Endothelial cell of umbilical vein (primary cell): Measurements from ENCODE around the gene LCMT1. TPM values are rescaled to one million over a fixed set of nuclear protein-coding genes. Genes with fewer than 3 reads are reported as not detected.

Experiments used
- BruUV-seq: library from RNA; stranded (reverse); fragments of 400-500 nt; replicated peaks from 2 replicates; lab custom pipeline; 2021; lab: Mats Ljungman, UMichigan
- CTCF ChIA-PET: fragments of 300-600, 350-600 bp; sonication (Branson Sonifier 250); formaldehyde crosslinking; loops from one replicate; lab custom pipeline; 2021; ENCODE audit warnings: antibody characterized with exemption, inconsistent platforms; lab: Charles Lee
- POLR2A ChIA-PET: fragments of 300-600, 350-600 bp; sonication (Branson Sonifier 250); formaldehyde crosslinking; loops from one replicate; lab custom pipeline; 2021; ENCODE audit warnings: antibody characterized with exemption, inconsistent platforms; lab: Charles Lee
- DNase-seq: peaks from one replicate; pipeline ENCODE4 v3.0.0-alpha.2; 2011; ENCODE audit warnings: low read depth, low spot score
- FAIRE-seq: peaks from 2 replicates; lab custom pipeline; 2011; peaks lifted over from hg19 to GRCh38; lab: Jason Lieb, UNC
- H2AFZ ChIP-seq: 2 replicates; pipeline ENCODE4 v1.6.0; 2012; ENCODE audit warnings: low read depth, low read length, control low read depth, inconsistent platforms
- H3K27ac ChIP-seq: 2 replicates; pipeline ENCODE4 v1.5.1; 2011; ENCODE audit warnings: low read depth, mild to moderate bottlenecking, control low read depth, low read length, moderate library complexity; ENCODE audit not compliant: insufficient read depth
- H3K27me3 ChIP-seq, 2 experiments: 2 replicates each; pipeline versions ENCODE4 v1.6.0 to v1.6.1; 2011; ENCODE audit warnings: low read length in 2 of 2, mixed read lengths in 1 of 2; ENCODE audit not compliant: control insufficient read depth in 2 of 2, insufficient read depth in 2 of 2
- H3K36me3 ChIP-seq, 2 experiments: 2 replicates in 1 of 2; 3 replicates in 1 of 2; pipeline ENCODE4 v1.5.1; 2011; ENCODE audit warnings: low read length in 2 of 2, mild to moderate bottlenecking in 1 of 2, moderate library complexity in 1 of 2; ENCODE audit not compliant: control insufficient read depth in 2 of 2, insufficient read depth in 2 of 2; ENCODE audit errors: extremely low read depth in 1 of 2
- H3K4me1 ChIP-seq: 3 replicates; pipeline ENCODE4 v1.5.1; 2011; ENCODE audit warnings: mild to moderate bottlenecking, low read length; ENCODE audit not compliant: control insufficient read depth, insufficient read depth; ENCODE audit errors: extremely low read depth
- H3K4me2 ChIP-seq: 2 replicates; pipeline ENCODE4 v1.6.1; 2011; ENCODE audit warnings: low read length, control low read depth, mixed read lengths; ENCODE audit not compliant: insufficient read depth
- H3K4me3 ChIP-seq, 3 experiments: fragments of 200-600 bp in 1 of 3; sonication (generic), shearing (Covaris generic) in 1 of 3; replicated peaks in 1 of 3; 2 replicates each; pipeline ENCODE4 v1.5.1; 2011 to 2016; ENCODE audit warnings: control low read depth in 3 of 3, low read length in 3 of 3, mild to moderate bottlenecking in 2 of 3, inconsistent platforms in 1 of 3, low read depth in 1 of 3, moderate library complexity in 1 of 3; ENCODE audit not compliant: insufficient read depth in 1 of 3
- H3K79me2 ChIP-seq: 2 replicates; pipeline ENCODE4 v1.6.0; 2012; ENCODE audit warnings: low read length, inconsistent platforms; ENCODE audit not compliant: control insufficient read depth, insufficient read depth
- H3K9ac ChIP-seq: replicated peaks from 2 replicates; pipeline ENCODE3; 2011; ENCODE audit warnings: low read length, control low read depth; ENCODE audit not compliant: insufficient read depth; ENCODE audit errors: extremely low read depth
- H3K9me1 ChIP-seq: replicated peaks from 3 replicates; pipeline ENCODE4 v1.6.0; 2011; ENCODE audit warnings: mild to moderate bottlenecking, low read length; ENCODE audit not compliant: control insufficient read depth, insufficient read depth; ENCODE audit errors: extremely low read depth
- H3K9me3 ChIP-seq: replicated peaks from 2 replicates; pipeline ENCODE4 v1.5.1; 2012; ENCODE audit warnings: low read length, inconsistent platforms; ENCODE audit not compliant: control insufficient read depth, insufficient read depth
- H4K20me1 ChIP-seq: replicated peaks from 2 replicates; pipeline ENCODE3; 2011; ENCODE audit warnings: mild to moderate bottlenecking, low read length; ENCODE audit not compliant: control insufficient read depth, insufficient read depth; ENCODE audit errors: extremely low read depth
- EZH2 ChIP-seq: IDR thresholded peaks from 2 replicates; pipeline ENCODE4 v1.6.1; 2012; ENCODE audit warnings: borderline replicate concordance, low read depth, mild to moderate bottlenecking, moderate library complexity, low read length, inconsistent platforms; ENCODE audit not compliant: severe bottlenecking
- FOS ChIP-seq: IDR thresholded peaks from 2 replicates; pipeline ENCODE4 v1.6.1; 2011; ENCODE audit warnings: mild to moderate bottlenecking, low read length, moderate library complexity, borderline replicate concordance; ENCODE audit not compliant: insufficient read depth
- GATA2 ChIP-seq: IDR thresholded peaks from 2 replicates; pipeline ENCODE4 v1.7.0; 2011; ENCODE audit warnings: low read depth, mild to moderate bottlenecking, moderate library complexity, mixed read lengths, low read length; ENCODE audit not compliant: insufficient read length, insufficient read depth
- JUN ChIP-seq: IDR thresholded peaks from 2 replicates; pipeline ENCODE4 v1.6.1; 2011; ENCODE audit warnings: borderline replicate concordance, low read depth; ENCODE audit not compliant: insufficient read length, insufficient read depth
- MYC ChIP-seq: IDR thresholded peaks from one replicate; pipeline ENCODE4 v1.6.1; 2011; ENCODE audit warnings: mild to moderate bottlenecking, low read depth, low read length
- POLR2A ChIP-seq: IDR thresholded peaks from 2 replicates; pipeline ENCODE4 v1.6.1; 2012; ENCODE audit warnings: low read depth, mild to moderate bottlenecking, control low read depth, low read length
- POLR2AphosphoS5 ChIP-seq: IDR thresholded peaks from 2 replicates; pipeline ENCODE4 v1.6.1; 2012; ENCODE audit warnings: low read depth, mild to moderate bottlenecking, control low read depth, low read length, moderate library complexity; ENCODE audit not compliant: insufficient read depth
- dilution Hi-C: fragments of 300-500 bp; cut with MboI; formaldehyde crosslinking; loops from one replicate; pipeline ENCODE4 v1.15.0; 2019; ENCODE audit warnings: low sequenced_read_pairs; ENCODE audit not compliant: extremely low pct_ligation_motif_present
- intact Hi-C: fragments of 100-400 bp; cut with micrococcal nuclease; formaldehyde crosslinking; loops from one replicate; pipeline ENCODE4 v1.10.0; 2022
- polyA plus RNA-seq, 4 experiments: library from polyadenylated mRNA; depleted of rRNA in 3 of 4; stranded (reverse) in 3 of 4; unstranded in 1 of 4; fragments of >200 nt; gene quantifications; 2 replicates each; pipeline versions ENCODE4 v1.2.1 to v1.2.3, GENCODE V29; 2011 to 2012; ENCODE audit warnings: missing spikeins in 1 of 4
- total RNA-seq: library from RNA; stranded (reverse); gene quantifications from 2 replicates; pipeline ENCODE4 v1.2.3, GENCODE V29; 2021
- TF ChIP-seq, protein P1 (sequence below): IDR thresholded peaks from 2 replicates; pipeline ENCODE4 v1.6.1; 2011; ENCODE audit not compliant: insufficient read depth, insufficient read length
- TF ChIP-seq, protein P2 (sequence below), 2 donors: IDR thresholded peaks; 1 replicate in 1 of 2; 2 replicates in 1 of 2; pipeline ENCODE4 v1.5.1; 2011; ENCODE audit warnings: low read length in 2 of 2, mild to moderate bottlenecking in 2 of 2, moderate library complexity in 2 of 2, control low read depth in 1 of 2, inconsistent platforms in 1 of 2, low read depth in 1 of 2; ENCODE audit not compliant: insufficient read depth in 1 of 2; ENCODE audit errors: extremely low read depth in 1 of 2

Gene LCMT1
- total and polyA plus RNA-seq, 2 donors (not counting 3 experiments of a cell fraction or from before 2014, with no cell fraction given), result 23.5 to 36.2 TPM

DNA sequence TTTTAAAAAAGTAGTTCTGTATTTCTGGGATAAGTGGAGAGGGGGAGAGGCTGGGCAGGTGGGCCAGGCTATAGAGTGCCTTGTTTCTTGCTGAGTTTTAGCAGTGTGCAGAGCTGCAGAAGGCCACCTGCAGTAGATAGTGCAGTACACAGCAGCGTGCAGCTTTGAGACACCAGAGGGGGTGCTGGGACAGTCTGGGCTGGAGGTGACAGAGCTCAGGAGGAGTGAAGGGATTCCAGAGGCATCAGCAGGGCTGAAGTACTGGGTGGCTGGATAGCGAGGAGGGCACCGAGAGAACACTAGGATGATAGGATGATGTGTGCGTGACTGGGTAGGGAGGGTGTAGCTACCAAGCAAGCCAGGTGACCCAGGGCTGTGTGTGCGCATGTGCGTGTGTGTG lies 26.6 kb downstream of the LCMT1 start:
- POLR2A ChIA-PET, result no interaction called here
- DNase-seq, result no peak
- no peak overlapping the region for H3K4me2 ChIP-seq
- dilution Hi-C loops (no loop called here), intact Hi-C loops (no loop called here)
- FAIRE-seq, result no peak
- TF ChIP-seq GATA2 (no peak), POLR2AphosphoS5 (no peak), EZH2 (no peak), POLR2A (no peak), MYC (no peak), JUN (no peak), FOS (no peak)
- TF ChIP-seq, protein P1, sequence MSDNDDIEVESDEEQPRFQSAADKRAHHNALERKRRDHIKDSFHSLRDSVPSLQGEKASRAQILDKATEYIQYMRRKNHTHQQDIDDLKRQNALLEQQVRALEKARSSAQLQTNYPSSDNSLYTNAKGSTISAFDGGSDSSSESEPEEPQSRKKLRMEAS, result no peak
- TF ChIP-seq, protein P2, sequence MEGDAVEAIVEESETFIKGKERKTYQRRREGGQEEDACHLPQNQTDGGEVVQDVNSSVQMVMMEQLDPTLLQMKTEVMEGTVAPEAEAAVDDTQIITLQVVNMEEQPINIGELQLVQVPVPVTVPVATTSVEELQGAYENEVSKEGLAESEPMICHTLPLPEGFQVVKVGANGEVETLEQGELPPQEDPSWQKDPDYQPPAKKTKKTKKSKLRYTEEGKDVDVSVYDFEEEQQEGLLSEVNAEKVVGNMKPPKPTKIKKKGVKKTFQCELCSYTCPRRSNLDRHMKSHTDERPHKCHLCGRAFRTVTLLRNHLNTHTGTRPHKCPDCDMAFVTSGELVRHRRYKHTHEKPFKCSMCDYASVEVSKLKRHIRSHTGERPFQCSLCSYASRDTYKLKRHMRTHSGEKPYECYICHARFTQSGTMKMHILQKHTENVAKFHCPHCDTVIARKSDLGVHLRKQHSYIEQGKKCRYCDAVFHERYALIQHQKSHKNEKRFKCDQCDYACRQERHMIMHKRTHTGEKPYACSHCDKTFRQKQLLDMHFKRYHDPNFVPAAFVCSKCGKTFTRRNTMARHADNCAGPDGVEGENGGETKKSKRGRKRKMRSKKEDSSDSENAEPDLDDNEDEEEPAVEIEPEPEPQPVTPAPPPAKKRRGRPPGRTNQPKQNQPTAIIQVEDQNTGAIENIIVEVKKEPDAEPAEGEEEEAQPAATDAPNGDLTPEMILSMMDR (IDR thresholded peaks at IDR 0.05; ENCODE audit: extremely low read depth in 1 of 2, insufficient read depth in 1 of 2, low read depth in 1 of 2, low read length in 2 of 2), result no peak
- no peak overlapping the region for H3K9ac ChIP-seq
- H4K20me1 ChIP-seq, result no peaks in the 10 kb centered on the region
- no peaks in the 10 kb centered on the region for H3K27me3 ChIP-seq
- H3K9me3 ChIP-seq, result no peaks in the 10 kb centered on the region
- no peak overlapping the region for H3K4me3 ChIP-seq
- H3K27ac ChIP-seq, result no peak overlapping the region
- H3K79me2 ChIP-seq, result no peaks in the 10 kb centered on the region
- H3K36me3 ChIP-seq, result peaks cover 0 to 13% of the 10 kb centered on the region in 2 experiments
- H3K4me1 ChIP-seq, result peaks cover 3% of the 10 kb centered on the region
- no peak overlapping the region for H2AFZ ChIP-seq
- no TSS peak for BruUV-seq
- CTCF ChIA-PET, result interaction anchor here (1.5 to 1.7 kb wide), 2 partner anchors 11 to 85 kb away, joined by 4 to 7 read pairs; no protein-coding TSS in a partner anchor
- H3K9me1 ChIP-seq, result no peaks in the 10 kb centered on the region
